ENCODE measurements around the gene FA2H.

GRCh38 chr16:74673876-74674275 lies 100.7 kb downstream of the FA2H start:
- no peak for TF ChIP-seq EZH2 (IDR thresholded peaks at IDR 0.05; ENCODE audit: low read length, missing control alignments)
- TF ChIP-seq, protein P1, sequence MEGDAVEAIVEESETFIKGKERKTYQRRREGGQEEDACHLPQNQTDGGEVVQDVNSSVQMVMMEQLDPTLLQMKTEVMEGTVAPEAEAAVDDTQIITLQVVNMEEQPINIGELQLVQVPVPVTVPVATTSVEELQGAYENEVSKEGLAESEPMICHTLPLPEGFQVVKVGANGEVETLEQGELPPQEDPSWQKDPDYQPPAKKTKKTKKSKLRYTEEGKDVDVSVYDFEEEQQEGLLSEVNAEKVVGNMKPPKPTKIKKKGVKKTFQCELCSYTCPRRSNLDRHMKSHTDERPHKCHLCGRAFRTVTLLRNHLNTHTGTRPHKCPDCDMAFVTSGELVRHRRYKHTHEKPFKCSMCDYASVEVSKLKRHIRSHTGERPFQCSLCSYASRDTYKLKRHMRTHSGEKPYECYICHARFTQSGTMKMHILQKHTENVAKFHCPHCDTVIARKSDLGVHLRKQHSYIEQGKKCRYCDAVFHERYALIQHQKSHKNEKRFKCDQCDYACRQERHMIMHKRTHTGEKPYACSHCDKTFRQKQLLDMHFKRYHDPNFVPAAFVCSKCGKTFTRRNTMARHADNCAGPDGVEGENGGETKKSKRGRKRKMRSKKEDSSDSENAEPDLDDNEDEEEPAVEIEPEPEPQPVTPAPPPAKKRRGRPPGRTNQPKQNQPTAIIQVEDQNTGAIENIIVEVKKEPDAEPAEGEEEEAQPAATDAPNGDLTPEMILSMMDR (conservative IDR thresholded peaks at IDR 0.05 in 1 of 2, IDR thresholded peaks at IDR 0.05 in 1 of 2; ENCODE audit: low read depth in 1 of 2, low read length in 2 of 2), result no peak
